Measurements from ENCODE around the gene RGS12.

The RGS12 gene

GRCh38 chr4:3284734-3285557 is 7.9 kb upstream of the RGS12 start:
- no peak for DNase-seq (ENCODE audit: low spot score)
- H3K27ac ChIP-seq: no peak overlapping the region
- no peak for TF ChIP-seq CTCF (IDR thresholded peaks at IDR 0.05)
- H3K4me3 ChIP-seq: no peak overlapping the region

- TF ChIP-seq CTCF (IDR thresholded peaks at IDR 0.05): no peak
- DNase-seq (ENCODE audit: low spot score): peak; percentile 72
- Histone ChIP-seq H3K27ac (no peak overlapping the region), H3K4me3 (no peak overlapping the region)
Measured at GRCh38 chr4:3285558-3286334, 7.1 kb upstream of the RGS12 start.

- no peak overlapping the region for H3K27ac ChIP-seq
- no peak for TF ChIP-seq CTCF (IDR thresholded peaks at IDR 0.05)
- H3K4me3 ChIP-seq: no peak overlapping the region
- DNase-seq (ENCODE audit: low spot score): peak; percentile 66
Measured at GRCh38 chr4:3286335-3287175, 6.3 kb upstream of the RGS12 start.

GRCh38 chr4:3287271-3287971 is 5.4 kb upstream of the RGS12 start:
- H3K4me3 ChIP-seq: no peak overlapping the region
- no peak overlapping the region for H3K27ac ChIP-seq
- peak; percentile 65 for DNase-seq (ENCODE audit: low spot score)
- TF ChIP-seq CTCF (IDR thresholded peaks at IDR 0.05): no peak

- TF ChIP-seq CTCF (IDR thresholded peaks at IDR 0.05): no peak
- no peak overlapping the region for H3K4me3 ChIP-seq
- no peak overlapping the region for H3K27ac ChIP-seq
- DNase-seq (ENCODE audit: low spot score): peak; percentile 65
Measured at GRCh38 chr4:3287972-3288570, 4.8 kb upstream of the RGS12 start.

- no peak overlapping the region for H3K4me3 ChIP-seq
- DNase-seq (ENCODE audit: low spot score): peak; percentile 65
- TF ChIP-seq CTCF (IDR thresholded peaks at IDR 0.05): no peak
- no peak overlapping the region for H3K27ac ChIP-seq
Measured at GRCh38 chr4:3288571-3289094, 4.2 kb upstream of the RGS12 start.
